ENCODE measurements around the gene MYO1D.

The MYO1D gene

DNA sequence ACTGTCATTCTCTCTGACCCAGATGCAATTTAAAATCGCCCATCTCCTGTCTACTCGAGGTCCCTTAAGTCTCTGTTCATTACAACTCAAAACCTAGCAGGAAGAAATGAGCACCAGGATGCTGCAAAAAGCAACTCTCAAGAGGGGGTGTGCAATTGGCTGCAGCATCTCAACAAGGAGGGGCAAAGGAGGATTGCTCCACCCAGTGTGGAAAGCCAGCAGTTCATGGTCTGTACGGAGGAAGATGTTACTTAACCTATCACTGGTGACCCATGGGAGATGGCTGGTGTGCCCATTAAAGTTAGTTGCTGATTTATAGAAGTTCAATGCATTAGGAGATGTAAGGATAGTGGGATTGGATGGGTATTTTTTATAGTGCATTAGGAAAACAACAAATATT is 242.8 kb downstream of the MYO1D start:
- no peak overlapping the region for H3K27ac Mint-ChIP-seq
- no peaks in the 10 kb centered on the region for H3K9me3 Mint-ChIP-seq
- H3K36me3 Mint-ChIP-seq (ENCODE audit: low read depth), result no peaks in the 10 kb centered on the region
- H3K27me3 Mint-ChIP-seq (ENCODE audit: low read depth), result no peaks in the 10 kb centered on the region
- no peaks in the 10 kb centered on the region for H3K4me1 Mint-ChIP-seq (ENCODE audit: low read depth)
- no peak overlapping the region for H3K4me3 Mint-ChIP-seq

DNA sequence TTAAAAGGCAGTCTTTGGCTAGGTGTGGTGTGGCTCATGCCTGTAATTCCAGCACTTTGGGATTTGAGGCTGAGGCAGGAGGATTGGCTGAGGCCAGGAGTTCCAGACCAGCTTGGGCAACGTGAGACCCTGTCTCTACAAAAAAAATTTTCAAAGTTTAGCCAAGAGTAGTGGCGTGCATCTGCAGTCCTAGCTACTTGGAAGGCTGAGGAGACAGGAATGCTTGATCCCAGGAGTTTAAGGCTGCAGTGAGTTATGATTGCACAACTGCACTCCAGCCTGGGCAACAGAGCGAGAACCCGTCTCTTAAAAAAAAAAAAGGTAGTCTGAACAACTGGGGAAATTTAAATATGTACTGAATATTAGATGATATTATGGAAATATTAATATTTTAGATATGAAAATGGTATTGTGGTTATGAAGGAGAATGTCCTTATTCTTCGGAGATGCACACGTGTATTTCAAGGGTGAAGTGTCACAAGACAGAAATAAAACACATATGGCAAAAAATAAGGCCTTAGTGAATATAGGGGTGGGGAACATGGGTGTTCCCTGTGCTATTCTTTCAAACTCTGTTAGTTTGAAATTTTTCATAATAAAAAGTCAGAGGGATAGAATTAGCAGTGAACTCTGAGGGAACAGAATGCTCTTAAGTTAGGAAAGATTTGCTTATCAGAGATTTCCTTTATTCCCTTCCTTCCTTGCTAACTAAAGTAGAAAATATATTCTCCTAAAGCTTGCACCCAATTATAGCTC is 245.4 kb downstream of the MYO1D start:
- Mint-ChIP-seq H3K36me3 (ENCODE audit: low read depth) (no peaks in the 10 kb centered on the region), H3K9me3 (no peaks in the 10 kb centered on the region), H3K27ac (no peak overlapping the region), H3K27me3 (ENCODE audit: low read depth) (no peaks in the 10 kb centered on the region), H3K4me1 (ENCODE audit: low read depth) (no peaks in the 10 kb centered on the region), H3K4me3 (no peak overlapping the region)

DNA sequence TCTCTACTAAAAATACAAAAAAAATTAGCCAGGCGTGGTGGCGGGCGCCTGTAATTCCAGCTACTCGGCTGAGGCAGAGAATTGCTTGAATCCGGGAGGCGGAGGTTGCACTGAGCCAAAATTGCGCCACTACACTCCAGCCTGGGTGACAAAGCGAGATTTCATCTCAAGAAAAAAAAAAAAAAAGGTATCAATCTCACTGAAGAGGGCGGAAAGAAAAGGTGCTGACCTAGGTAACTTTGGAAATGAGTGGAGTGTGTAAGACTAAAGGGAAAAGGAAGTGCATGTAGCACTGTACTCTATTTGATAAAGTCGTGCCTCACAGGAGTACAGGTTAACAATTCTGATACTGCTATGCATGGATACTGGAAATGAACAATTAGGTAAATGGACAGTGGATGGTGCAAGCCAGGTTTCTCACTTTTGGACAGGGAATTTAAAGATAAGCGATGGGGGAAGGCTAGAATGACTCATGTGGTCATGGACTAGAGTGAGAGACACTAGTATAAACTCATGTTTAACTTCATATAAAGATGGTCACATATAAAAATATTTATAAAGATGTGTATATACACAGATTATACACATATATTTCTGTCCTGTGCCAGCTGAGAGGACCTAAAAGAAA is 247.2 kb downstream of the MYO1D start:
- Mint-ChIP-seq H3K9me3 (no peaks in the 10 kb centered on the region), H3K36me3 (ENCODE audit: low read depth) (no peaks in the 10 kb centered on the region), H3K4me3 (no peak overlapping the region), H3K4me1 (ENCODE audit: low read depth) (no peaks in the 10 kb centered on the region), H3K27me3 (ENCODE audit: low read depth) (no peaks in the 10 kb centered on the region), H3K27ac (no peak overlapping the region)

DNA sequence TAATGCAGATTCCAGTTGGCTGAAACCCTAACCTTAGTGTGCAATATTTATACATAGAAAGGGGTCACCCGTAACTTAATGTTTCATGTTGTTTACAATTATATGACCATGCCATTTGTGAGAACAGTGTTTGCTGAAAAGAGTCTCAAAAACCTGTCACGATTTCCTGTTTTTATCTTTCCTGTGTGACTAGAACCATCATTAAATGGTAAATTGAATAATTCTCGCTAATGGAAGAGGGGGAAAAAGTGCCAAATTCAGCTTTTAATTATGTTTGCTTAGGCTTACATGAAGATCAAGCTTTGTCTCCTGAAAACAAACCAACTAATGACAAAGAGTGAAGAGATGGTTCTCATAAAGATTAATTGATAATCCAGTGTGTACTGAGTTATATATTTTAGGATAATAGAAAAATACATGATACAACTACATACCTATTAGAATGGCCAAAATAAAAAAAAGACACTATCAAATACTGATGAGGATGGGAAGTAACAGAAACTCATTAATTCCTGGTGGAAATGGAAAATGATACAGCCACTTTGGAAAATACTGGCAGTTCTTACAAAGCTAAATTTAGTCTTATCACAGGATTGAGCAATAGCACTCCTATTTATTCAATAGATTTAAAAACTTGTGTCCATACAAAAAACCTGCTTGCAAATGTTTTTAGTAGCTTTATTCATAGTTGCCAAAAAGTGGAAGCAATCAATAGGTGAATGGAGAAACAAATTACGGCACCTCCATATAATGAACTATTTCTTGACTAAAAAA is 248.5 kb downstream of the MYO1D start:
- Mint-ChIP-seq H3K27me3 (ENCODE audit: low read depth) (no peaks in the 10 kb centered on the region), H3K4me1 (ENCODE audit: low read depth) (no peaks in the 10 kb centered on the region), H3K9me3 (no peaks in the 10 kb centered on the region), H3K4me3 (no peak overlapping the region), H3K36me3 (ENCODE audit: low read depth) (no peaks in the 10 kb centered on the region), H3K27ac (no peak overlapping the region)

GRCh38 chr17:32627239-32627996 is 249.5 kb downstream of the MYO1D start:
- Mint-ChIP-seq H3K36me3 (ENCODE audit: low read depth) (no peaks in the 10 kb centered on the region), H3K27me3 (ENCODE audit: low read depth) (no peaks in the 10 kb centered on the region), H3K4me3 (no peak overlapping the region), H3K9me3 (no peaks in the 10 kb centered on the region), H3K4me1 (ENCODE audit: low read depth) (no peaks in the 10 kb centered on the region), H3K27ac (no peak overlapping the region)

GRCh38 chr17:32626379-32626791 is 250.5 kb downstream of the MYO1D start:
- Mint-ChIP-seq H3K9me3 (no peaks in the 10 kb centered on the region), H3K4me3 (no peak overlapping the region), H3K36me3 (ENCODE audit: low read depth) (no peaks in the 10 kb centered on the region), H3K27me3 (ENCODE audit: low read depth) (no peaks in the 10 kb centered on the region), H3K4me1 (ENCODE audit: low read depth) (no peaks in the 10 kb centered on the region), H3K27ac (no peak overlapping the region)

DNA sequence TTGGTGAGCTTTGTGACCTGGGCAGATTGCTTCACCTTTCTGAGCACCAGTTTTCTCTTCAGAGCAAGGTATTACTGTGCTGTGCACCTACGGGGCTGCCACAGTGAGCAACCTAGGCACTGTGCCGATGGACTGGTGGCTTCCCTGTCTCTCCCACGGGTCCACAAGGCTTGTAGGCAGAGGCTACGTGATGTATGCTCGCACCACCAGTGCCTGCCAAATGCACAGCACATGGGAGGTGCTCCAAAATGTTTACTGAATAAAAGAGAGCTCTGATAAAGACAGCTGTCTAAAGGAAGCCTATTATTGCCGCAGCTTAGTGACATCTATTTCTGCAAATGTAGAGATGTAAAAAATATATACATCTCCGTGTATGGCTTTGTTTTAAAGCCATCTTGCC is 251.0 kb downstream of the MYO1D start:
- no peaks in the 10 kb centered on the region for H3K27me3 Mint-ChIP-seq (ENCODE audit: low read depth)
- no peaks in the 10 kb centered on the region for H3K9me3 Mint-ChIP-seq
- H3K4me3 Mint-ChIP-seq, result no peak overlapping the region
- H3K4me1 Mint-ChIP-seq (ENCODE audit: low read depth), result no peaks in the 10 kb centered on the region
- no peaks in the 10 kb centered on the region for H3K36me3 Mint-ChIP-seq (ENCODE audit: low read depth)
- H3K27ac Mint-ChIP-seq, result no peak overlapping the region

DNA sequence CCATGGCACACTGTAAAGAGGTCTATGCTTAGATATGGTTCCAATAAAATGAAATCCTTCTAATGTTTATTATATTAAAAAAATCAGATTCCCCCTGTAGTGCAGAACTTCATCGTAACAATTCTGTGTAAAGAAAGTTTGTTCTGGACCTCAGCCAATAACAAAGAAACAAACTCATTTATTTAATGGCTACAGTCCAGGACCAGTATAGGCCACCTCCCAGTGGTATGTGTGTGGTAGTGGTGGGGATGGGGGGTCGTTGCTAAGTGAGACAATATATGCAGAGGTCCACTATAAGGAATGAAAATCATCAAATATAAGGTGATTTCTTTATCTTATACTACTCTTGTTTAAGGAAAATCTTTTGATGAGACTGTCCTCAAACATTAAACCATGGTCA is 253.7 kb downstream of the MYO1D start:
- Mint-ChIP-seq H3K4me3 (no peak overlapping the region), H3K9me3 (no peaks in the 10 kb centered on the region), H3K36me3 (ENCODE audit: low read depth) (no peaks in the 10 kb centered on the region), H3K4me1 (ENCODE audit: low read depth) (no peaks in the 10 kb centered on the region), H3K27ac (no peak overlapping the region), H3K27me3 (ENCODE audit: low read depth) (no peaks in the 10 kb centered on the region)

DNA sequence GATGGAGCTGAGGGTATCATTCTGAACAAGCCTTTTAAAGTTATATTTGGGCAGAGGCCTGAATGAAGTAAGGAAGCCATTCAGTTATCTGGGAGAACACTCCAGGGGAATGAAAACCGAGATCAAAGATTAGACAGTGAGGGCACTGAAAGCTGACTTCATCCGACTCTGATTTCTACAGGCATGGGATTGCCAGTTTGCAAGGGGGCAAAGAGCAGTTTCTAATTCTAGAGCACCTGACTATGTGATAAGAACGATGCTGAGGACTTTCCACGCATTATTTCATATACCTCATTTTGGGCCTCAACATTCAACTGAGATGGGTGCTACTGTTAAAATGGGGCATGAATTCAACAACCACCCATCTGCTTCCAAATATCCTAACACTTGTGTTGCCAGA is 254.4 kb downstream of the MYO1D start:
- Mint-ChIP-seq H3K4me3 (no peak overlapping the region), H3K27me3 (ENCODE audit: low read depth) (no peaks in the 10 kb centered on the region), H3K9me3 (no peaks in the 10 kb centered on the region), H3K27ac (no peak overlapping the region), H3K36me3 (ENCODE audit: low read depth) (no peaks in the 10 kb centered on the region), H3K4me1 (ENCODE audit: low read depth) (no peaks in the 10 kb centered on the region)

GRCh38 chr17:32621612-32622312 is 255.2 kb downstream of the MYO1D start:
- H3K9me3 Mint-ChIP-seq, result no peaks in the 10 kb centered on the region
- H3K27me3 Mint-ChIP-seq (ENCODE audit: low read depth), result no peaks in the 10 kb centered on the region
- no peaks in the 10 kb centered on the region for H3K4me1 Mint-ChIP-seq (ENCODE audit: low read depth)
- H3K4me3 Mint-ChIP-seq, result no peak overlapping the region
- H3K27ac Mint-ChIP-seq, result no peak overlapping the region
- no peaks in the 10 kb centered on the region for H3K36me3 Mint-ChIP-seq (ENCODE audit: low read depth)

DNA sequence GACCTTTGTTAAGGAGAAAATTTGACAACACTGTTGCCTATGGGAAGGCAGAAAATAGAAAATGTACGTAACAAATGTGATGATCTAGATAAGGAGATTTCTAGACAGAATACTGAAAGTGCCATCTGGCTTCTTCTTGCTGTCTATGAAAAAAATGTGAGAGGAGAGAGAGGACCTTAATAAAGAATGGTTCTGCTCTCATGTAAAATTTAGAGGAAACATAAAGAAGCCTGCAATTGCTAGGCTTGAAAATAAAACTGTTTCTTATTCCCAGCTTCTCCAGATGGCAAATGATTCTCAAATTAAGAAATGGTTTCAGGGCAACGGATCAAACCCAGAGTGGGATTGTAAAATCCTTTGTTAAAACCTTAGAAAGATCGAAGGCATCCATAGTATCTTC is 261.6 kb downstream of the MYO1D start:
- H3K36me3 Mint-ChIP-seq (ENCODE audit: low read depth), result no peaks in the 10 kb centered on the region
- no peak overlapping the region for H3K27ac Mint-ChIP-seq
- no peak overlapping the region for H3K4me3 Mint-ChIP-seq
- no peaks in the 10 kb centered on the region for H3K9me3 Mint-ChIP-seq
- no peaks in the 10 kb centered on the region for H3K4me1 Mint-ChIP-seq (ENCODE audit: low read depth)
- H3K27me3 Mint-ChIP-seq (ENCODE audit: low read depth), result no peaks in the 10 kb centered on the region

DNA sequence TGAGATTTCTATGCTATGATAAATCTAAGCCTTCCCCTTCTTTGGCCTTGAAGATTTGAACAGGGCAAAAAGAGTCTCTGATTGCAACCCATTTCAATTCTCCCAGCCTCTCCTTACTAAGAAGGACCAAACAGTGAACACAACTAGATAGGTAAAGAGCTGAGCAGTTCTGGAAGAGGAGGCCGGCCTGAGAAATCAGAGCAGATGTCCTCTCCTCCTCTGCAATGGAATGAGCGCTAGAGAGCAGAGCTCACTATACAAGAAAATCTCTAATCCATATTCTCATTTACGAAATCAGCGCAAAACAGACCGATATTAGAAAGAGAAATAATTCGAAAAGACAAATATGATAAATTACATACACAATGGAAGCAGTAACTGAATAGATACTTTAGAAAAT is 266.0 kb downstream of the MYO1D start:
- Mint-ChIP-seq H3K36me3 (ENCODE audit: low read depth) (no peaks in the 10 kb centered on the region), H3K27ac (no peak overlapping the region), H3K4me3 (no peak overlapping the region), H3K27me3 (ENCODE audit: low read depth) (peaks cover 8% of the 10 kb centered on the region), H3K9me3 (no peaks in the 10 kb centered on the region), H3K4me1 (ENCODE audit: low read depth) (peaks cover 5% of the 10 kb centered on the region)

GRCh38 chr17:32609884-32610650 is 266.9 kb downstream of the MYO1D start:
- H3K4me1 Mint-ChIP-seq (ENCODE audit: low read depth), result peaks cover 5% of the 10 kb centered on the region
- H3K36me3 Mint-ChIP-seq (ENCODE audit: low read depth), result no peaks in the 10 kb centered on the region
- H3K27ac Mint-ChIP-seq, result no peak overlapping the region
- no peak overlapping the region for H3K4me3 Mint-ChIP-seq
- H3K9me3 Mint-ChIP-seq, result no peaks in the 10 kb centered on the region
- H3K27me3 Mint-ChIP-seq (ENCODE audit: low read depth), result peaks cover 8% of the 10 kb centered on the region

Measured in T-helper 1 cell treated with Interleukin-12 subunit alpha and Interleukin-12 subunit beta and Interleukin-4 antibody, amounts not matched to agents 30 μg/mL and 1 μg/mL, for 36 hours (primary cell).